Measurements from ENCODE around the gene LINGO3. TPM values are rescaled to one million over a fixed set of nuclear protein-coding genes. Genes with fewer than 3 reads are reported as not detected.

LINGO3 gene
- total RNA-seq, 3 donors from 2014 or later = not detected

GRCh38 chr19:2334426-2334825 lies 26.5 kb upstream of the LINGO3 start:
- no peak overlapping the region for H3K4me3 Mint-ChIP-seq
- H3K27me3 Mint-ChIP-seq (ENCODE audit: low read depth) = no peaks in the 10 kb centered on the region
- H3K9me3 Mint-ChIP-seq = no peaks in the 10 kb centered on the region
- ATAC-seq = no peak
- H3K36me3 Mint-ChIP-seq (ENCODE audit: insufficient read depth) = peaks cover 9% of the 10 kb centered on the region
- DNase-seq = no peak
- H3K4me1 Mint-ChIP-seq (ENCODE audit: low read depth) = peaks cover 41% of the 10 kb centered on the region

DNA sequence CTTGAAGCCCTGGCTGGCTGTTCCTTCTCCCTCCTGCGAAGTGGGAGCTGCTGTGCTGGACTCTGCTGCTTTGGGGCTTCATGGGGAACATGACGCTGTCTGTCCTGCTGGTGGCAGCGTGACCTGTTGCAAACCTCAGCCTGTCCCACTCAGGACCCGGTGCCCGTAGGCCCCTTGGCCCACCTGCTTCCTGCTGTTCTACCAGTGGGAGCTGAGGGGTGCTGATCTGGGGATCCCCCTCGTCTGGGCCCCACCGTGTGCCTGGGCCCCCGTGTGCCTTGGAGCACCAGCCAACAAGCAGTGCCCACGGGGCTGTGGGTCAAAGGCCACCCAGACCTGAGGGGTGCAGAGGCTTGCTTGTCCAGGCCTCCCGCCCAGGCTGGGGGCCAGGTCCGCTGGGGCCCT lies 25.9 kb upstream of the LINGO3 start:
- peaks cover 9% of the 10 kb centered on the region for H3K36me3 Mint-ChIP-seq (ENCODE audit: insufficient read depth)
- no peaks in the 10 kb centered on the region for H3K27me3 Mint-ChIP-seq (ENCODE audit: low read depth)
- no peak overlapping the region for H3K4me3 Mint-ChIP-seq
- no peaks in the 10 kb centered on the region for H3K9me3 Mint-ChIP-seq
- no peak for DNase-seq
- H3K4me1 Mint-ChIP-seq (ENCODE audit: low read depth) = peaks cover 45% of the 10 kb centered on the region
- ATAC-seq = no peak

DNA sequence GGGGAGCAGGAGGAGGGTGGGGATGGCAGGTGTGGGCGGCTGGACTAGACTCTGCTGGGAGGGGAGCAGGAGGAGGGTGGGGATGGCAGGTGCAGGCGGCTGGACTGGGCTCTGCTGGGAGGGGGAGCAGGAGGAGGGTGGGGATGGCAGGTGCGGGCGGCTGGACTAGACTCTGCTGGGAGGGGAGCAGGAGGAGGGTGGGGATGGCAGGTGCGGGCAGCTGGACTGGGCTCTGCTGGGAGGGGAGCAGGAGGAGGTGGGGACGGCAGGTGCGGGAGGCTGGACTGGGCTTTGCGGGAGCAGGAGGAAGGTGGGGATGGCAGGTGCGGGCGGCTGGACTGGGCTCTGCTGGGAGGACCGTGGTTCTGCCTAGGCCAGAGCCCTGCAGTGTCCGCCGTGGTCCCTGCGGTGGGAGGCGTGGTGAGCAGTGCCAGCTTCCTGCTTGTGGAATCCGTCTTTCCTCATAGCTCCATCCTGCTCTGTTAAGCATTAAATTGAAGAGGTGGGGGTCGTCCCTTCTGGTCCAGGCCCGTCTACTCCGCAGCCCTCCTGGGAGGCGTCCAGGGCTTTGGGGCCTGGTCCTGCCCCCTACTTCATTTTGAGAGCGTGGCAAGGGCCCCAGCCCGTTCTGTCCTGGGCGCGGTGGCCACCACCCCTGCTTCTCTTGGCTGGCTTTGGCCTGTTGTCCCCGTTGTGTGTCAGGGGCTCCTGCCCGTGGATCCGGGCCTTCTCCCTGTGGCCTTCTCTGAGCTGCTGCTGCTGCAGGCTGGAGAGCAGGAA lies 25.3 kb upstream of the LINGO3 start:
- no peak for DNase-seq
- no peak for ATAC-seq
- H3K4me3 Mint-ChIP-seq = no peak overlapping the region
- H3K9me3 Mint-ChIP-seq = no peaks in the 10 kb centered on the region
- peaks cover 47% of the 10 kb centered on the region for H3K4me1 Mint-ChIP-seq (ENCODE audit: low read depth)
- H3K27me3 Mint-ChIP-seq (ENCODE audit: low read depth) = no peaks in the 10 kb centered on the region
- H3K36me3 Mint-ChIP-seq (ENCODE audit: insufficient read depth) = peaks cover 10% of the 10 kb centered on the region

- peaks cover 51% of the 10 kb centered on the region for H3K4me1 Mint-ChIP-seq (ENCODE audit: low read depth)
- no peaks in the 10 kb centered on the region for H3K27me3 Mint-ChIP-seq (ENCODE audit: low read depth)
- no peak for DNase-seq
- no peak for ATAC-seq
- H3K9me3 Mint-ChIP-seq = no peaks in the 10 kb centered on the region
- H3K4me3 Mint-ChIP-seq = no peak overlapping the region
- H3K36me3 Mint-ChIP-seq (ENCODE audit: insufficient read depth) = peaks cover 13% of the 10 kb centered on the region
These were observed 24.5 kb upstream of the LINGO3 start for GRCh38 chr19:2332341-2333026.

GRCh38 chr19:2331601-2332246 lies 23.8 kb upstream of the LINGO3 start:
- Mint-ChIP-seq H3K9me3 (no peaks in the 10 kb centered on the region), H3K4me3 (no peak overlapping the region), H3K27me3 (ENCODE audit: low read depth) (no peaks in the 10 kb centered on the region), H3K4me1 (ENCODE audit: low read depth) (peaks cover 58% of the 10 kb centered on the region), H3K36me3 (ENCODE audit: insufficient read depth) (peaks cover 14% of the 10 kb centered on the region)
- ATAC-seq = no peak
- DNase-seq = no peak

- Mint-ChIP-seq H3K4me3 (peak overlapping the region; percentile 100), H3K36me3 (ENCODE audit: insufficient read depth) (peaks cover 12% of the 10 kb centered on the region), H3K27me3 (ENCODE audit: low read depth) (no peaks in the 10 kb centered on the region), H3K4me1 (ENCODE audit: low read depth) (peaks cover 59% of the 10 kb centered on the region), H3K9me3 (no peaks in the 10 kb centered on the region)
- no peak for ATAC-seq
- no peak for DNase-seq
These were observed 22.8 kb upstream of the LINGO3 start for GRCh38 chr19:2330632-2331284.

DNA sequence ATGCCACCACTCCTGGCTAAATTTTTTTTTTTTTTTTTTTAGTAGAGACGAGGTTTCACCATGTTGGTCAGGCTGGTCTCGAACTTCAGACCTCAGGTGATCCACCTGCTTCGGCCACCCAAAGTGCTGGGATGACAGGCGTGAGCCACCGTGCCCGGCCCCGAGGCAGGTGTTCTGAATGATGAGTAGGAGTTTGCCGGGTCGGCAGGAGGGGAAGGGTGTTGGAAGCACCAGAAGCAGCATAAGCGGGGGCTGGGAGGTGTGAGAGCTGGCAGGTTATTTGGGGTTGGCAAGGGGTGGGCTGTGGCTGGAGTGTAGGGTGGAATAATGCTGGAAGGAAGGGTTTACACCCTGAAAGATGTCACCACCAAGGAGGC lies 22.3 kb upstream of the LINGO3 start:
- peaks cover 63% of the 10 kb centered on the region for H3K4me1 Mint-ChIP-seq (ENCODE audit: low read depth)
- peaks cover 16% of the 10 kb centered on the region for H3K36me3 Mint-ChIP-seq (ENCODE audit: insufficient read depth)
- no peaks in the 10 kb centered on the region for H3K9me3 Mint-ChIP-seq
- ATAC-seq = no peak
- H3K27me3 Mint-ChIP-seq (ENCODE audit: low read depth) = no peaks in the 10 kb centered on the region
- peak overlapping the region; percentile 100 for H3K4me3 Mint-ChIP-seq
- no peak for DNase-seq

GRCh38 chr19:2329501-2329916 lies 21.6 kb upstream of the LINGO3 start:
- no peaks in the 10 kb centered on the region for H3K27me3 Mint-ChIP-seq (ENCODE audit: low read depth)
- no peak for ATAC-seq
- peaks cover 65% of the 10 kb centered on the region for H3K4me1 Mint-ChIP-seq (ENCODE audit: low read depth)
- no peak for DNase-seq
- H3K36me3 Mint-ChIP-seq (ENCODE audit: insufficient read depth) = peaks cover 17% of the 10 kb centered on the region
- no peaks in the 10 kb centered on the region for H3K9me3 Mint-ChIP-seq
- peak overlapping the region; percentile 100 for H3K4me3 Mint-ChIP-seq

GRCh38 chr19:2329149-2329478 lies 21.2 kb upstream of the LINGO3 start:
- peaks cover 19% of the 10 kb centered on the region for H3K36me3 Mint-ChIP-seq (ENCODE audit: insufficient read depth)
- H3K4me3 Mint-ChIP-seq = peak overlapping the region; percentile 100
- no peaks in the 10 kb centered on the region for H3K27me3 Mint-ChIP-seq (ENCODE audit: low read depth)
- H3K4me1 Mint-ChIP-seq (ENCODE audit: low read depth) = peaks cover 67% of the 10 kb centered on the region
- DNase-seq = no peak
- no peaks in the 10 kb centered on the region for H3K9me3 Mint-ChIP-seq
- ATAC-seq = peak in 1 of 2 donors; percentile 2

DNA sequence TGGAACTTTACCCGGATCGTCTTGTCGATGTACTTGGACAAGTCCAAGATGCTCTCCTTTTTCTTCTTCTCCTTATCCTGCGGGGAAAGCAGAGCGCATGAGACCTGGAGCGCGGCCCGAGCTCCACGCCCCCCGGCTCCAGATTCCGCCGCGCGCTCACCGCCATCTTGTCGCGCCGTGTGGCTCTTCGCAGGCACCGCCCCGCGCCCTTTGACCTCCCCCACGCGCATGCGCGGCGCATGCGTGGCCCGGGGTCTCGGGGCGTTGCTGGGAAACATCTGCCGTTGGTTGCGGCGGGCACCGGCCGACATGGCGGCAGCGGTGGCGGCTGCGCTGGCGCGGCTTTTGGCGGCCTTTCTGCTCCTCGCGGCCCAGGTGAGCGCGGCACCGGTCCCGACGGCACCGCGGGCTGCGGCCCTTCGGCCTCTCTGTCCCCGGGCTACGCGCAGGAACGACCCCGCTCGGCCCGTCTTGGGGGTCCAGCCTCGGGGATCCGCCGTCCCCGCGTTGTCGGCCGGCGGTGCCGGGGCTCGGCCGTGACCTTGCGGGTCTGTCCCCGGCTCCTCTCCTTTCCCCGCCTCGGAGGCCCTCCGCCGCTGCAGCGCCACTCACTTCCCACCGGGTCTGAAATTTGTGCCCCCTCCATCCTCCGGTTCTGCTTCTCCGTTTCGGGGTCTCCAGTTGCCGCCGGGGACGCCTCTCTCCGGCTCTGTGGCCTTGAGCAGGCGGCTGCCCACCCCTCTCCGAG lies 20.6 kb upstream of the LINGO3 start, which contains the start of the genes LSM7 and SPPL2B:
LSM7 (minus strand) TSS at position 186 of the 748 bp plus-strand sequence; CDS start at position 166, 20 bp downstream.
SPPL2B (plus strand) TSS at position 284 of the 748 bp plus-strand sequence; CDS start at position 310, 26 bp downstream.
- DNase-seq = peak; percentile 91
- H3K27me3 Mint-ChIP-seq (ENCODE audit: low read depth) = no peaks in the 10 kb centered on the region
- peaks cover 65% of the 10 kb centered on the region for H3K4me1 Mint-ChIP-seq (ENCODE audit: low read depth)
- no peaks in the 10 kb centered on the region for H3K9me3 Mint-ChIP-seq
- peak; percentile 83 to 84 for ATAC-seq
- H3K36me3 Mint-ChIP-seq (ENCODE audit: insufficient read depth) = peaks cover 19% of the 10 kb centered on the region
- H3K4me3 Mint-ChIP-seq = peak within 1 kb of the TSS; percentile 100

GRCh38 chr19:2327773-2328400 lies 19.9 kb upstream of the LINGO3 start:
- peaks cover 19% of the 10 kb centered on the region for H3K36me3 Mint-ChIP-seq (ENCODE audit: insufficient read depth)
- H3K4me3 Mint-ChIP-seq = peak overlapping the region; percentile 100
- H3K9me3 Mint-ChIP-seq = no peaks in the 10 kb centered on the region
- H3K27me3 Mint-ChIP-seq (ENCODE audit: low read depth) = no peaks in the 10 kb centered on the region
- peaks cover 65% of the 10 kb centered on the region for H3K4me1 Mint-ChIP-seq (ENCODE audit: low read depth)
- DNase-seq (peak; percentile 48), ATAC-seq (peak; percentile 74 to 75)

GRCh38 chr19:2326699-2327360 lies 18.9 kb upstream of the LINGO3 start:
- Mint-ChIP-seq H3K36me3 (ENCODE audit: insufficient read depth) (peaks cover 19% of the 10 kb centered on the region), H3K4me3 (peak overlapping the region; percentile 100), H3K27me3 (ENCODE audit: low read depth) (no peaks in the 10 kb centered on the region), H3K4me1 (ENCODE audit: low read depth) (peaks cover 56% of the 10 kb centered on the region), H3K9me3 (no peaks in the 10 kb centered on the region)
- ATAC-seq (no peak), DNase-seq (no peak)

All from activated T-cell treated with anti-CD3 and anti-CD28 coated beads, Interleukin-2, amount 50 U/mL, for 4 hours (primary cell).